ENCODE measurements around the gene FNBP1L. TPM values are rescaled to one million over a fixed set of nuclear protein-coding genes. Genes with fewer than 3 reads are reported as not detected.
A peak's percentile ranks its signal among the peaks of the same experiment; 100 is the strongest.

FNBP1L gene
- total RNA-seq, 1 donor from 2014 or later: 47.3 TPM

- Mint-ChIP-seq H3K4me3 (ENCODE audit: unreplicated experiment) (no peak overlapping the region), H3K27ac (ENCODE audit: unreplicated experiment) (no peak overlapping the region), H3K4me1 (ENCODE audit: low read depth) (peaks cover 8% of the 10 kb centered on the region), H3K36me3 (ENCODE audit: low read depth) (peaks cover 27% of the 10 kb centered on the region), H3K9me3 (ENCODE audit: low read depth) (peaks cover 11% of the 10 kb centered on the region), H3K27me3 (ENCODE audit: low read depth) (no peaks in the 10 kb centered on the region)
- no peak for TF ChIP-seq CTCF (IDR thresholded peaks at IDR 0.05)
- no peak for DNase-seq (ENCODE audit: low spot score)
Observed at GRCh38 chr1:93559695-93560094, 111.8 kb downstream of the FNBP1L start.

- Mint-ChIP-seq H3K27ac (ENCODE audit: unreplicated experiment) (peak overlapping the region; percentile 70), H3K36me3 (ENCODE audit: low read depth) (peaks cover 29% of the 10 kb centered on the region), H3K4me3 (ENCODE audit: unreplicated experiment) (no peak overlapping the region), H3K27me3 (ENCODE audit: low read depth) (no peaks in the 10 kb centered on the region), H3K4me1 (ENCODE audit: low read depth) (peaks cover 22% of the 10 kb centered on the region), H3K9me3 (ENCODE audit: low read depth) (no peaks in the 10 kb centered on the region)
- no peak for TF ChIP-seq CTCF (IDR thresholded peaks at IDR 0.05)
- DNase-seq (ENCODE audit: low spot score): no peak
Observed at GRCh38 chr1:93565496-93566206, 117.7 kb downstream of the FNBP1L start.

- Mint-ChIP-seq H3K27ac (ENCODE audit: unreplicated experiment) (peak overlapping the region; percentile 70), H3K4me3 (ENCODE audit: unreplicated experiment) (no peak overlapping the region), H3K27me3 (ENCODE audit: low read depth) (no peaks in the 10 kb centered on the region), H3K36me3 (ENCODE audit: low read depth) (peaks cover 28% of the 10 kb centered on the region), H3K4me1 (ENCODE audit: low read depth) (peaks cover 22% of the 10 kb centered on the region), H3K9me3 (ENCODE audit: low read depth) (no peaks in the 10 kb centered on the region)
- TF ChIP-seq CTCF (IDR thresholded peaks at IDR 0.05): no peak
- peak; percentile 34 for DNase-seq (ENCODE audit: low spot score)
Observed at GRCh38 chr1:93566227-93566626, 118.3 kb downstream of the FNBP1L start.

GRCh38 chr1:93567255-93567918 lies 119.5 kb downstream of the FNBP1L start:
- Mint-ChIP-seq H3K4me3 (ENCODE audit: unreplicated experiment) (no peak overlapping the region), H3K27me3 (ENCODE audit: low read depth) (no peaks in the 10 kb centered on the region), H3K36me3 (ENCODE audit: low read depth) (peaks cover 24% of the 10 kb centered on the region), H3K9me3 (ENCODE audit: low read depth) (no peaks in the 10 kb centered on the region), H3K4me1 (ENCODE audit: low read depth) (peaks cover 22% of the 10 kb centered on the region), H3K27ac (ENCODE audit: unreplicated experiment) (peak overlapping the region; percentile 53)
- no peak for TF ChIP-seq CTCF (IDR thresholded peaks at IDR 0.05)
- no peak for DNase-seq (ENCODE audit: low spot score)

GRCh38 chr1:93569489-93569888 lies 121.6 kb downstream of the FNBP1L start:
- Mint-ChIP-seq H3K9me3 (ENCODE audit: low read depth) (no peaks in the 10 kb centered on the region), H3K4me1 (ENCODE audit: low read depth) (peaks cover 22% of the 10 kb centered on the region), H3K27me3 (ENCODE audit: low read depth) (no peaks in the 10 kb centered on the region), H3K4me3 (ENCODE audit: unreplicated experiment) (no peak overlapping the region), H3K27ac (ENCODE audit: unreplicated experiment) (no peak overlapping the region), H3K36me3 (ENCODE audit: low read depth) (peaks cover 32% of the 10 kb centered on the region)
- TF ChIP-seq CTCF (IDR thresholded peaks at IDR 0.05): no peak
- no peak for DNase-seq (ENCODE audit: low spot score)
